ENCODE results near the gene ADARB2.

Gene ADARB2

GRCh38 chr10:1684991-1685390 is 52.3 kb downstream of the ADARB2 start:
- DNase-seq: no peak

- DNase-seq: no peak
Measured at GRCh38 chr10:1683649-1684048, 53.7 kb downstream of the ADARB2 start.

GRCh38 chr10:1679821-1680650 is 57.3 kb downstream of the ADARB2 start:
- DNase-seq: no peak

GRCh38 chr10:1678084-1678483 is 59.2 kb downstream of the ADARB2 start:
- no peak for DNase-seq

GRCh38 chr10:1677307-1677939 is 59.9 kb downstream of the ADARB2 start:
- no peak for DNase-seq

GRCh38 chr10:1674501-1674900 is 62.8 kb downstream of the ADARB2 start:
- no peak for DNase-seq

- no peak for DNase-seq
Measured at GRCh38 chr10:1673568-1674345, 63.6 kb downstream of the ADARB2 start.

GRCh38 chr10:1672001-1672781 is 65.1 kb downstream of the ADARB2 start:
- no peak for DNase-seq

- no peak for DNase-seq
Measured at GRCh38 chr10:1671366-1672000, 65.8 kb downstream of the ADARB2 start.

GRCh38 chr10:1670541-1671365 is 66.6 kb downstream of the ADARB2 start:
- DNase-seq: no peak

- DNase-seq: no peak
Measured at GRCh38 chr10:1669433-1669832, 67.9 kb downstream of the ADARB2 start.

- no peak for DNase-seq
Measured at GRCh38 chr10:1668399-1668798, 68.9 kb downstream of the ADARB2 start.

- no peak for DNase-seq
Measured at GRCh38 chr10:1667392-1667791, 69.9 kb downstream of the ADARB2 start.

- no peak for DNase-seq
Measured at GRCh38 chr10:1666147-1666546, 71.2 kb downstream of the ADARB2 start.

GRCh38 chr10:1665681-1666080 is 71.6 kb downstream of the ADARB2 start:
- DNase-seq: no peak

GRCh38 chr10:1665021-1665661 is 72.2 kb downstream of the ADARB2 start:
- no peak for DNase-seq

GRCh38 chr10:1664333-1664964 is 72.9 kb downstream of the ADARB2 start:
- DNase-seq: no peak

- DNase-seq: no peak
Measured at GRCh38 chr10:1663226-1663625, 74.1 kb downstream of the ADARB2 start.

- no peak for DNase-seq
Measured at GRCh38 chr10:1662438-1663025, 74.8 kb downstream of the ADARB2 start.

- no peak for DNase-seq
Measured at GRCh38 chr10:1661859-1662437, 75.4 kb downstream of the ADARB2 start.

All from OCI-M1 (cell line).